ENCODE measurements around the gene CAVIN3. TPM values are rescaled to one million over a fixed set of nuclear protein-coding genes. Genes with fewer than 3 reads are reported as not detected.

CAVIN3 gene
- total RNA-seq, 4 donors from 2014 or later, result 12.9 to 53.6 (median 34.1) TPM

DNA sequence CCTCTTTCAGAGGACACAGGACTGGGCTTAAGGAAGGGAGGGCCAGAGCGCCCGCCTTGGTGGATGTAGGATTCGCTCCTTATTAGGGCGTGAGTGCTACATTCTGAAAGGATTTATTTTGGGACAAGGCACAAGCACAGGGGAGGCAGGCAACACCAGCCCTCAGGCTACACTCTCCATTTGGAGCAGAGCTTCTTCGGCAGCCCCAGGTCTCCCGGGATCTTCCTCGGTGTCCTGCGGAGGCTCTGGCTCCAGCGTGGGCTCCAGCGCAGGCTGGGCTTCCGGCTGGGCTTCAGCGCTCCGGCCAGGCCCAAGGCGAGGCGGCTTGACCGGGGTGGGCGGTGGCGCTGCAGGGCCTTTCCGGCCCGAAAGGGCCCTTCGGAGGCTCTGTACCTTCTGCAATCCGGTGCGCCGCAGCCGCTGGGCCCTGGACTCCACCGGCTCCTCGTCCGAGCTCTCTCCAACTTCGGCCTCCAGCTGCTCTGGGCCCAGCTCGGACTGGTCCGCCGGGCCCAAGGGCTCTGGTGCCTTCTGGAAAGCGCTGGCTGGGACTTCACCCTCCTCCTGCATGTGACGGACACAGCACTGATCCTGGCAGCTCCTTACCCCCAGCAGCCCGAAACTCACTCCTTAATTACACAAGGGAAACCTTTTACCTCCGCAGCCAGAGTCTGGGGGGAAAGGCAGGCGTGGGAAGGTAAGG is 1.1 kb downstream of the CAVIN3 start:
- intact Hi-C loops (cut with DNase I; ENCODE audit: low total_unique reads) (loop anchor here (1.0 to 5.0 kb wide), 3 partner anchors 68 to 163 kb away; partner anchors contain the start of genes ARFIP2, FHIP1B and TIMM10B), in situ Hi-C loops (cut with MboI; ENCODE audit: low sequenced_read_pairs in 4 of 4) (loop anchor here in 1 of 4 donors (25.0 kb wide), 1 partner anchor 307 kb away; the partner anchor contains the start of gene OR56A4)
- Histone ChIP-seq H3K9me3 (no peaks in the 10 kb centered on the region), H3K27me3 (no peaks in the 10 kb centered on the region), H3K27ac (peak overlapping the region; percentile 89 to 96 (median 94)), H3K4me3 (peak overlapping the region; percentile 58 to 84 (median 62)), H3K4me1 (peaks cover 22 to 28% of the 10 kb centered on the region in 2 donors), H3K36me3 (no peaks in the 10 kb centered on the region)
- peak in 1 of 2 donors; percentile 26 for DNase-seq
- no peak for TF ChIP-seq POLR2A (IDR thresholded peaks at IDR 0.05)
- TF ChIP-seq, protein P1, sequence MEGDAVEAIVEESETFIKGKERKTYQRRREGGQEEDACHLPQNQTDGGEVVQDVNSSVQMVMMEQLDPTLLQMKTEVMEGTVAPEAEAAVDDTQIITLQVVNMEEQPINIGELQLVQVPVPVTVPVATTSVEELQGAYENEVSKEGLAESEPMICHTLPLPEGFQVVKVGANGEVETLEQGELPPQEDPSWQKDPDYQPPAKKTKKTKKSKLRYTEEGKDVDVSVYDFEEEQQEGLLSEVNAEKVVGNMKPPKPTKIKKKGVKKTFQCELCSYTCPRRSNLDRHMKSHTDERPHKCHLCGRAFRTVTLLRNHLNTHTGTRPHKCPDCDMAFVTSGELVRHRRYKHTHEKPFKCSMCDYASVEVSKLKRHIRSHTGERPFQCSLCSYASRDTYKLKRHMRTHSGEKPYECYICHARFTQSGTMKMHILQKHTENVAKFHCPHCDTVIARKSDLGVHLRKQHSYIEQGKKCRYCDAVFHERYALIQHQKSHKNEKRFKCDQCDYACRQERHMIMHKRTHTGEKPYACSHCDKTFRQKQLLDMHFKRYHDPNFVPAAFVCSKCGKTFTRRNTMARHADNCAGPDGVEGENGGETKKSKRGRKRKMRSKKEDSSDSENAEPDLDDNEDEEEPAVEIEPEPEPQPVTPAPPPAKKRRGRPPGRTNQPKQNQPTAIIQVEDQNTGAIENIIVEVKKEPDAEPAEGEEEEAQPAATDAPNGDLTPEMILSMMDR (IDR thresholded peaks at IDR 0.05 in 4 of 5, conservative IDR thresholded peaks at IDR 0.05 in 1 of 5), result peak in 2 of 5 experiments; percentile 11 to 19
- ATAC-seq, result peak; percentile 48 to 50

DNA sequence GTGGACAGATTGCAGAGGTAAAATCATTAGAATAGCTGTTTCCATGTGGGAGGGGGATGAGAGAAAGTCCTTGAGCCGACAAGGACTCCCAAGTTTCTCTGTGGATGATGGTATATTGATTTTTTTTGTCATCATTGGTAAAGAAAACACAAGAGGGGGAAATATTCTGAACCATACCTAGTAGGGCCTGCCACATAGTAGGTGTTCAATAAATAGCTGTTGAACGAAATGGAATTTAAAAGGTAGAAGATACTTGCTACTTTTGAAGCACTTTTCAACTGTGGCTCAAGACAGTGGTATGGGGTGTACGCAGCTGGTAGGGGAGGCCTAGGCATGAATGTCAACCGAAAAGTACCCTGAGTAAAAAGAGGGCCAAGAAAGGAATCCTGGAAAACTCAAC is 2.1 kb downstream of the CAVIN3 start:
- no peak for TF ChIP-seq POLR2A (IDR thresholded peaks at IDR 0.05)
- TF ChIP-seq, protein P1 (IDR thresholded peaks at IDR 0.05 in 4 of 5, conservative IDR thresholded peaks at IDR 0.05 in 1 of 5), result no peak
- intact Hi-C loops (cut with DNase I; ENCODE audit: low total_unique reads) (loop anchor here (5.0 kb wide), 1 partner anchor 164 kb away; the partner anchor contains the start of genes ARFIP2 and TIMM10B), in situ Hi-C loops (cut with MboI; ENCODE audit: low sequenced_read_pairs in 4 of 4) (loop anchor here in 1 of 4 donors (25.0 kb wide), 1 partner anchor 306 kb away; the partner anchor contains the start of gene OR56A4)
- Histone ChIP-seq H3K27ac (peak overlapping the region; percentile 89 to 96 (median 94)), H3K4me3 (no peak overlapping the region), H3K36me3 (no peaks in the 10 kb centered on the region), H3K27me3 (no peaks in the 10 kb centered on the region), H3K9me3 (no peaks in the 10 kb centered on the region), H3K4me1 (peaks cover 22 to 28% of the 10 kb centered on the region in 2 donors)
- ATAC-seq (no peak), DNase-seq (no peak)

DNA sequence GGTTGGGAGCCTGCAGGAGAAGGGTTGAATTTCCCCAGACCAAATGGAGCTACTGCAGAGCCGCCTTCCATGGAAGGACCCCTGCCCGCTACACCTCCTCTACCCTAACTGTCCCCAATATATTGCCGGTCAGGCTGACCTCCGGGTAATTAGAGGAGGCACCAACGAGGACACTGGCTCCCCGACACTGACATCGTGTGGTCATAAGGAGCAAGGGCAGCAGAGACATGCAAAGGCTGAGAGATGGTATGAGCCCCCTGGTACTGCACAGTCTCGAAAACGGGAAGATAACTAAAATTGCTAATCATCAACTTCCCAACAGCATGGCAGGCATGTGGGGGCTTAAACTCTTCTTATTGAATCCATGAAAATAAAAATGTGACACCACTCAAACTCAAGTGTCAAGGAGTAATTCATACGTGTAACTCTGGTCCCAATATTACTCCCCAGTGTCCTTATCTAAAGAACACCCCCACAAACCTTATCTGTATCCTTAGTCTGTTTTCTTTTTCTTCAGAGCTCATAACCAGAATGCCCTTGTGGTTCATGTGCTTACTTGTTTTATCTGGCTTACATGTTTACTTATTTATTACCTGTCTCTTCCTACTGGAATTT is 4.4 kb downstream of the CAVIN3 start:
- in situ Hi-C loops (cut with MboI; ENCODE audit: low sequenced_read_pairs in 4 of 4) (loop anchor here in 1 of 4 donors (25.0 kb wide), 1 partner anchor 304 kb away; the partner anchor contains the start of gene OR56A4), intact Hi-C loops (cut with DNase I; ENCODE audit: low total_unique reads) (loop anchor here (2.0 to 5.0 kb wide), 2 partner anchors 65 to 166 kb away; partner anchors contain the start of genes ARFIP2 and TIMM10B)
- Histone ChIP-seq H3K27me3 (no peaks in the 10 kb centered on the region), H3K4me3 (peak overlapping the region in 3 of 4 donors; percentile 10 to 18 (median 17)), H3K9me3 (no peaks in the 10 kb centered on the region), H3K4me1 (peaks cover 19 to 22% of the 10 kb centered on the region in 2 donors), H3K27ac (peak overlapping the region in 1 of 4 donors; percentile 22), H3K36me3 (no peaks in the 10 kb centered on the region)
- DNase-seq, result peak; percentile 41 to 46
- ATAC-seq, result peak; percentile 38 to 41
- TF ChIP-seq, protein P1 (IDR thresholded peaks at IDR 0.05 in 4 of 5, conservative IDR thresholded peaks at IDR 0.05 in 1 of 5), result peak; percentile 57 to 84 (median 76)
- no peak for TF ChIP-seq POLR2A (IDR thresholded peaks at IDR 0.05)

DNA sequence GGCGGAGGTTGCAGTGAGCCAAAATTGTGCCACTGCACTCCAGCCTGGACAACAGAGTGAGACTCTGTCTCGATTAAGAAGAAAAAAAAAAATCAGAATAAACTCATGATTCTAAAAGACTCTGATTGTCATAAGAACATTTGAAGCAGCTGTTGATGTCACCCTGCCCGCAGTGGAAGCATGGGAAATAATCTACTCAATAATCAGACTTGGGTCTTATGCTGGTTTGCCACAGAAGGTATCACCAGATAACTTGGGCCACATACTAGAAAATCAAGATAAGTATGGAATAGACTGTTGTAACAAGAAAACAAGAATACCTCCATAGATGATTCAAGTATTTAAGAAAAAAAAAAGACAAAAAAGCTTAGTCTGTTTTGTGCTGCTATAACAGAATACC is 8.2 kb downstream of the CAVIN3 start:
- H3K9me3 ChIP-seq, result no peaks in the 10 kb centered on the region
- no peaks in the 10 kb centered on the region for H3K27me3 ChIP-seq
- no peak overlapping the region for H3K4me3 ChIP-seq
- TF ChIP-seq POLR2A (IDR thresholded peaks at IDR 0.05), result no peak
- TF ChIP-seq, protein P1 (IDR thresholded peaks at IDR 0.05 in 4 of 5, conservative IDR thresholded peaks at IDR 0.05 in 1 of 5), result no peak
- peaks cover 5 to 8% of the 10 kb centered on the region in 2 donors for H3K4me1 ChIP-seq
- H3K27ac ChIP-seq, result no peak overlapping the region
- ATAC-seq (no peak), DNase-seq (no peak)
- intact Hi-C loops (cut with DNase I; ENCODE audit: low total_unique reads), result no loop called here
- in situ Hi-C loops (cut with MboI; ENCODE audit: low sequenced_read_pairs in 4 of 4), result loop anchor here in 1 of 4 donors (25.0 kb wide), 1 partner anchor 300 kb away; the partner anchor contains the start of gene OR56A4
- H3K36me3 ChIP-seq, result no peaks in the 10 kb centered on the region
